Jurkat, Clone E6-1 (cell line): Measurements from ENCODE around the gene DSCAML1.
A peak's percentile ranks its signal among the peaks of the same experiment; 100 is the strongest.
"Not testable (repeated sequence)": the region's sequence is repeated elsewhere in the genome, so short reads cannot be mapped to it uniquely, and the experiment has no call there.

Experiments used
- DNase-seq: peaks from one replicate; pipeline ENCODE4 v3.0.0-alpha.2; 2011; ENCODE audit warnings: low read depth, low spot score
- H3K4me3 ChIP-seq: 2 replicates; pipeline ENCODE4 v1.5.1; 2011; ENCODE audit warnings: mild to moderate bottlenecking, low read length, control low read depth, moderate library complexity

Gene DSCAML1

DNA sequence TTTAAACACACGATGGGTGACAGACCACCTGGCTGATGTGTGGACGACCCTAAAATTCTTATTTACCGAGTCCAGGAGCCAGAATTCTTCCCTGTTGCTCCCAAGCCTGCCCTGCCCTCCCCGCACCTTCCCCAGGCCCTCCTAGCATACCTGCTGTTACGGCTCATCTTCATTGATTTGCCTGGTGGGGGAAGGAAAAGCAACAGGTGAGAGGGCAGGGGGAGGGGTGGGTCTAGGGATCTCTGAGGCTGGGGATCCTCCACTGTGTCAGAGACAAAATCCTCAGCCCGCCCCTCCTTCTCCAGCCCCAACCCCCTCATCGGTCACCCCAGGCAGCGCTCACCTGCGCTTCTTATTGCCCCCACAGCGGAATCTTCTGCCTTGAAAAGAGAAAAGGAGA, 23.5 kb upstream of the DSCAML1 start:
- no peak overlapping the region for H3K4me3 ChIP-seq
- DNase-seq, result no peak

DNA sequence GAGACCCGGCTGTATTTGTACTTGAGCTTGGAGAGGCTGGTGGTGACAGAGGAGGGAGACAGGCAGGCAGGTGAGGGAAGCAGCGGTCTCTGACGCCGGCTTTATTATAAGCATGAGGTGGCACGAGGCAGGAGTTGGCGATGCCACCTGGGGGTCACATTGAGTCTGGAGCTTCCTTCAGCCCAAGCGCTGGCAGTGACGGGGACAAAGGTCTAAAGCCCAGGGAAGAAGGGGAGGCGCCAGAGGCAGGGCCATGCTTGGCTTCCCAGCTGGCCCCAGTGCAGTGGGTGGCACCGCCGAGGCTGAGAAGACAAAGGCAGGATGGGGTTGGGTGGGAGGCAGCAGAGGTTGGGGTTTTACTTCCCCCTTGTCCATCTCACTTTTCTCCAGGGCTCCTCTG, 23.1 kb upstream of the DSCAML1 start:
- no peak overlapping the region for H3K4me3 ChIP-seq
- DNase-seq, result no peak

DNA sequence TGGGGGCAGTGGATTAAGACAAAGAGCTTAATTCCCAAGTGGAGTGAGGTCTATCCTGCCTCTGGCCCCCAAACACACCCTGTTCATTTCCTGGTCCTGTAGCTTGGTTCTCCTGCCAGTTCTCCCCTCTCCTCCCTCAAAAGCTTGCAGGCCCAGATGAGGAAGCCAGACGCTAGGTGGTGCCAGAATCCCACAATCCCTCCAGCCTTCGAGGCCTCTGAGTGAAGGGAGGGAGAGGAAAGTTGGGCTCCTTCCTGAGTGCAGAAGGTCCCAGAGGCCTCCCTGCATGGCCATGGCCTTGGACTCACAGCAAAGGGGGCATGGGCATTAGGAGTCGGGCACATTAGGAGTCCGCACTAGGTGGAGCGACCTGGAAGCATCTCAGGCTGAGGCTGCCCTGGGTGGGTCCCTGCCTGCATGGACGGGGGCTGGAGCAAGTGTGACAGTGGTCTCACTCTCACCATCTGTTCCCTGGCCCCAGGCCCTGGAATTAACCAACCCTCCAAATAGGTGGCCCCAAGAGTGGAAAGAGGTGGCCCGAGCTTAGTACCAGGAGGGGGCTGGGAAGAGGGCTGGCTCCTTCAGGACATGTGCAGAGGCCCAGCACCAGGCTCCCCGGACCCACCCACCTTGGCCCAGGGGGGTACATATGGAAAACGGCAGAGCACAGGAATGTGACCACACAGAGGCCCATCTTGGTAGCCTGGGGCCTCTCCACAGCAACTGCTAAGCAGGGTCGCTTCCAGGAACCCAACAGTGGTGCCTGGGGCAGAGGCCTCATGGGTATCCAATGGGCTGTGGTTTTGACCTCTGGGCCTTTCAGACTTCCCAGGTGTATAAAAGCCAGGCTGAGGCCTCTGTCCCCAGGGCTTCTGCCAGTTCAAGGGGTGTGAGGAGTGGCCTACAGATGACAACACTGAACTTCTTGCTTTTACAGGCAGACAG, 22.4 kb upstream of the DSCAML1 start:
- H3K4me3 ChIP-seq, result no peak overlapping the region
- DNase-seq, result peak; percentile 64

DNA sequence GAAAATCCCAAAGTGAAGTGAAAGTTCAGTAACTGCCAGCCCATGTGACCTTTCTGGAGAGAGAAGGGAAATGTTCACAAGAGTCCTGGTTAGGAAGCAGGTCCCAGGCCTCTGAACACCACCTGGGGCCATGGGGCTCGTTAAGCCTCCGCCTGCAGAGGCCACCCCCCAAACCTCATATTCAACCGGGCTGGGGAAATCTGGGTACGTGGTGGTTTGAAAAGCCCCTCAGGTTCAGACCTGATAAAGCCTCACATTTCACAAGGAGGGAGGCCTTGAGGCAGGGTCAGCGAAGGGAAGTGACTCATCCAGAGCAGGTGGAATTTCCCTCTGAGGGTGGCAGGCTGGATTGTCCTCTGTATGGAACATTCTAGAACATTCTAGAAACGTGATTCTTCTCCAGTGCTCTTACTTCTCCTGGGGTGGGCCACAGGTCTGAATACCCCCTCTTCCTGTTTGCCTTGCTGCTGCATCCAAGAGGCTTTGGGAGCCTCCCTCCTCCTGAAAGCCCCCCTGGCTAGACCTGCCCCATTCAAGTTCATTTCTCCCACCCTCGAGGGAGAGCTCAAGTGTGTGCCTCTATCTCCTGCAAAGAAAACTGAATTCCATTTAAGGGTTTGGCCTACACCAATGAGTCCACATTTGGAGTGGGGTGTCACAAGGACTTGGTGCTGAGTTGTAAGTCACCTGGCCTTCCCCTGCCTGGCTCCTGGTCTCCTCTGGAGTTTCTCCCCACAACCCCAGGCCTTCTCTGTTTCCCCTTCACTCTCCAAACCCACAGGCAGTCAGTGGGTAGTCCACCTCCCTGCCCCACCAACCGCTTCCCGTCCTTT, 21.2 kb upstream of the DSCAML1 start:
- no peak for DNase-seq
- H3K4me3 ChIP-seq, result no peak overlapping the region

DNA sequence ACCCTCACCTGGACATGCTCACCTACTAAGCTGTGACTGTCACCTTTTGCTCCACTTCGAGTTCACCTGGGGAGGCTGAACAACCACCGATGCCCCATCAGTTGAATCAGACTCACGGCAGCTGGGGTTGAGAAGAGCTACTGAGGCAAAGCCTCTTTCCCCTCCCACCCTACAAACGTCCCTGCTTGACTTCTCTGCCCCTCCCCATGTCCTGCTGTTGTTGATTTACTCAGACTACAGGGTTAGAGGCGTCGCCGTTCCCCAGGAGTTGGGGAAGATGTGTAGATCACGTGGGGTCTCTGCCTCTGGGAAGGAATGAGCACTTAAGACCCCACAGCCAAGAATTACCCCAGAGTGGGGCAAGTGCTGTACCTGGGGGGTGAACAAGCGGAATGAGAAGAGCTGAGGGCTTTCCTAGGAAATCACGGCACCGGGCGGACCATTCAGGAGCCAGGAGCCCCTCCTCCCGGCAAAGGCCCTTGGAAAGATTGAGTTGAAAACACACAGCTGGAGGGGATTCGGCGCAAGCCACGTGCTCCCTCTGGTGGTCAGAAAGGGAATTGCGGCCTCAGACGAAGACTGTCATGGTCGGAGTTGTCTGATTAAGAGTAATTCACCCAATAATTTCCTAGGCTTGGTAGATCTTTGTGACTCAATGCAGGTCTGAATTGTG, 20.5 kb upstream of the DSCAML1 start:
- no peak overlapping the region for H3K4me3 ChIP-seq
- DNase-seq, result peak; percentile 66

DNA sequence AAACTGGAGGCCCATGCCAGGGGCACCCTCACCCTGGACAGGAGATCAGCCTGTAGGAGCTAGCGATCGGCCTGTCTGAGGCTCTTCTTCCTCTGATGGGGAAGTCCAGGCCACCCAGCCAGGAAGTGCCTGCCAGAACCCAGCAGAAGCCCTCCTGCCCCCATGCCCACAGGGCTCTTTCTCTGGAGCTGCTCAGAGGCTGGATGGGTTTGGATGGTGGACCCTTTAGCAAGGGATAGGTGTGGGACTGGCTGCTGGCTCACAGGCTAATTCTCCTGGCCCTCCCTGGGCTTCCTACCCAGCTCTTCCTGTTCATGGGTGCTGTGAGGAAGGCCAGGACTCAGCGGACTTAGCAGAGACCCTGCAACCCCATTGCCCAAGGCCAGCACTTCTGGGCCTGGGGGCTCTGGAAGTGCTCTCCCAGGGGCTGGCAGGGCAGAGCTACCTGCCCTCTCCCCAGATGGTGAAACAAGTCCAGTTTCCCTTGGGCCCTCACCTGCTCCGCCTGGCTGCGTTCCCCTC, 19.9 kb upstream of the DSCAML1 start:
- DNase-seq, result no peak

DNA sequence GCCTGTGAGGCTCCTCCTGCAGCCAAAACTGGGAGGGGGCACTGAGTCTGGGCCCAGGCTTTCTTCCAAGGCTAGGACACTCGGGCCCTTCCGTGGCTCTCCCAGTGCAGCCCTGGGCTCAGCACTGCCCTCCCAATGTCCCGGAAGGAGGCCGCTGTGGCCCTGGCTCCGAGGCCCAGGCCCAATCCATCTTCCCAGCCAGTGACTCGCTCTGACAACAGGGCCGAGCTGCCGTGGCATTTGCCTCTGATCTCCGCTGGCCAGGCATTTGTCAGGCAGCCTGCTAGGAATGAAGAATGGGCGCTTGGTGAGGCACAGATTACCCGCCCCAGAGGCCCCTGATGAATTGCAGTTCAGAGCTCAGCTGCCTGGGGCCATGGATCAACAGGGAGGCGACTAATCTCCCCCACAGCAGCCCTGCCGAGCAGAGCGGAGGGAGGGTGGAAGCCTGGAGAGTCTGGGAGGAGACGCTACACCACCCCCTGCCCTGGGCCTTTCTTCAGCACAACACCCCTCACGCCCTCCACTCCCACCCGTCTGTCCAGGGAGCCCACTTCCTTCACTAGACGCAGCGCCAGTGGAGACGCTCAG, 19.2 kb upstream of the DSCAML1 start:
- DNase-seq, result no peak
- no peak overlapping the region for H3K4me3 ChIP-seq

More for the DNA sequence above, 19.9 kb upstream of the DSCAML1 start:
- no peak overlapping the region for H3K4me3 ChIP-seq

DNA sequence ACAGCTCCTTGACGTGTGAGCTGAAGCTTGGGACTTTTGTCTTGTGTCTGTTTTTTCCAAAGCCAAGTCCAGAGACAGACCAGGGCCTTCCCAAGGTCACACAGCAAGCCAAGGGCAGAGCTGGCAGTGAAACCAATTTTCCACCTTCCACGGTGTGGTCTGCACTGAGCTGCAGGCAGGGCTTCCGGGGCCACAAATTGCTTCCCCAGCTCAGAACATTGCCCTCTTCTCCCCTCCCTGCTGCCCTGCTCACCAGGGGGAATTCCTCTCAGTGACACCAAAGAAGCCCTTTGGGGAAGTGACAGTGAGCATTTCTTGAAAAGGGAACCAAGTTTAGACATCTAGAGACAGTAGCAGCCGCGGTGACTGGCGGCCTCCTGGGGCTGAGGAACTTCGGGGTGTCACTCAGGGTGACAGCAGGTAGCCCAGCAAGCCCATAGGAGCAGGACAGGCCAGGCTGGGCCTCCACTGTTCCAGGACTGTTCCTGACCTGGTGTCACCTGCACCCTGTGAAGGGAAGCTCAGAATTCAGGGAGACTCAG, 18.3 kb upstream of the DSCAML1 start:
- no peak for DNase-seq
- peak overlapping the region; percentile 11 for H3K4me3 ChIP-seq

DNA sequence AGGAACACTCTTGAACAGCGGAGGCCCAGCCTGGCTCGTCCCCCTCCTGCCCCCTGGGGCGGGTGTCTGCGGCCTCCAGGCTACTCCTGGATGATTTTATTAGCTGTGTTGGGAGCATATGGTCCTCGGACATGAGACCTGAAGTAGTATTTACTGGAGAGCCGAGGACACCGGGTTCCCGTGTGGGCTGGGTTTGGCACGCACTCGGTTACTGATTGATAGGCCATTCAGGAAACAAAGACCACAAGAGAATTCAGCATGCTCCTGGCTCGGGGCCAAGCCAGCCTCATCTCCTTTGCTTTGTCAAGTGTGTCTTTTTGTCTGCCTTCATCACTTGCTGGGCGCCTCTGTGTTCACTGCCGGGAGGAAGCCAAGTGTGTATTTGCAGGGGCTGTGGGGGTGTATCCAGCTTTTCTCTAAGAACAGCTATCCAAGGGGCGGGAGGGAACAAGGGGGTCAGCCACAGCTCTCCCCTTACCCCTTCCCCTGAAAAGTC, 17.8 kb upstream of the DSCAML1 start:
- peak; percentile 89 for DNase-seq
- H3K4me3 ChIP-seq, result peak overlapping the region; percentile 11

DNA sequence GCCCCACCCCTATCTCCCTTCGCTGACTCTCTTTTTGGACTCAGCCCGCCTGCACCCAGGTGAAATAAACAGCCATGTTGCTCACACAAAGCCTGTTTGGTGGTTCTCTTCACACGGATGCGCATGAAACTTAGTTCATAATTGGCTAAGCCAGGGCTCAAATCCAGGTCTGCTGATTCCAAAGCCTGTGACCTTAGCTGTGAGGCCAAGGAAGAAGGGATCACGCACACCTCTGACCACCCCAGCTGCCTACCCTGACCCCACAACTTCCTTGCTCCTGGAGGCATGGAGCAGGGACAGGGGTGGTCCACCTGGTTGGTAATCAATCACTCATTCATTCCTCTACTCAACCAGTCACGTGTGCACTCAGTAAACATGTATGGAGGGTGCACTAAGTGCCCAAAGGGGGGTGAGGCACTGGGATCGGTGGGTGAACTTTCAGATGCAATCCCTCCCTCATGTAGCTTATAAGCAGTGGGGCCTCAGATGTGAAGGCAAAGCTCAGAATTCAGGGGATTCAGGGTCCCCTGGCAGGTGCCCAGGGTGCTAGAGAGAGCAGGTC, 17.3 kb upstream of the DSCAML1 start:
- no peak for DNase-seq
- H3K4me3 ChIP-seq, result no peak overlapping the region

DNA sequence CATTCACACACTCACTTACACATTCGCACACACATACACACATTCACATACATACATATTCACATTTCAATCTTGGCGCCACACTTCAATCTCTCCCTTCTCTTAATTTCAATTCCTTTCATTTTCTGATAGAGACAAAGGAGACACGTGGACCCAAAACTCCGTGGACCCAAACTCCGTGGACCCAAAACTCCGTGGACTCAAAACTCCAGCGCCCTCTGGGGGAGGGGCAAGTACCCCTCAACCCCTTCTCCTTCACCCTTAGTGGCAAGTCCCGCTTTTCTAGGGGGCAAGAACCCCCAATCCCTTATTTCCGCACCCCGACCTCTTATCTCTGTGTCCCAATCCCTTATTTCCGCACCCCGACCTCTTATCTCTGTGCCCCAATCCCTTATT, 13.0 kb upstream of the DSCAML1 start:
- DNase-seq, H3K4me3 ChIP-seq: not testable (repeated sequence)

DNA sequence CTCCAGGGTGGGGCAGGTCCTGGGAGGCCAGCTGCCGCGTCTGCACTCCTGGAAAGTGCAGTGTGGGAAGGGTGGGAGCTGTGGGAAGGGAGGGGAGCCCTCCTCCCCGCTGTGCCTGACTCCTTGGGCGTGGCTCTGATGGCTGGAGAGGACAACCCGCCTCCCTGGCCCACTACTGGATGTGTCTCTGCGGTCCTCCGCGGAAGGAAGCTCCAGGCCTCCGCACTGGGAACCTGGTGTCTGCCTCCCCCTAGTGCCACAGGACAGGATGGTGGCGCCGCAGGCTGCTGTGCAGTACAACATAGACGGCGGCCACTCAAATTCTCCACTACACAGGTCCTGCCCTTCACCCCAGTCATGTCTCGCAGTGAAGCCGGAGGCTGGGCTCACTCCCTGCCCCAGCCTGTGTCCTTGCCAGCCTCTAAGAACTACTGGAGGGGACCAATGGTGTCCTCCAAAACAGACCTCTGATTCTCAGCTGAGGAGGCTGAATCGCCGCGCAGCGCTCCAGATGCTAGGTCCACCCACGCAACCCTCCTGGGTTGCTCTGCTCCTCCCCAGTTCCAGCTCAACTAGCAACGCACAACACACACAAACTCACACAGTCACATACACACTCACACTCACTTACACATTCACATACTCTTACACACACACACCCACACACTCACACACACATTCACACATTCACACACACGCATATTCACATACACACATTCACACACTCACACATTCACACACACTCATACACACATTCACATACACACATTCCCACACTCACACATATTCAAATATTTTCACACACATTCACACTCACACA, 12.4 kb upstream of the DSCAML1 start:
- no peak for DNase-seq
- no peak overlapping the region for H3K4me3 ChIP-seq

DNA sequence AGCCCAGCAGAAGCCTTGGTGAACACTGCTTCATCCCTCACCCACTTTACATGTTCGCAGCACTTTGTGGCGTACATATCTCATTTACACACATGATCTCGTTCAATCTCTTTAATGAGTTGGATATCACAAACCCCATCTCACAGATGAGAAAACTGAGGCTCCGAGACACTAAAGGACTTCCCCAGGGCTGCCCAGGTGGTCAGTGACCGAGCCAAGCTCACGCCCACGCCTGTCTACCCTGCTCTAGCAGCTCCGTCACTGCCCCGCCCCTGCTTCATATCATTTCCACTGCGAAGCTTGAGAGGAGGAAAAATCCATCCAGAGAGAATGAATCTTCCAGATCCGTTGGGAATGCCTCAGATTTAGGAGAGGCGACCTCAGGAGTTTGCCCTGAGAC, 11.8 kb upstream of the DSCAML1 start:
- DNase-seq, result no peak
- no peak overlapping the region for H3K4me3 ChIP-seq

DNA sequence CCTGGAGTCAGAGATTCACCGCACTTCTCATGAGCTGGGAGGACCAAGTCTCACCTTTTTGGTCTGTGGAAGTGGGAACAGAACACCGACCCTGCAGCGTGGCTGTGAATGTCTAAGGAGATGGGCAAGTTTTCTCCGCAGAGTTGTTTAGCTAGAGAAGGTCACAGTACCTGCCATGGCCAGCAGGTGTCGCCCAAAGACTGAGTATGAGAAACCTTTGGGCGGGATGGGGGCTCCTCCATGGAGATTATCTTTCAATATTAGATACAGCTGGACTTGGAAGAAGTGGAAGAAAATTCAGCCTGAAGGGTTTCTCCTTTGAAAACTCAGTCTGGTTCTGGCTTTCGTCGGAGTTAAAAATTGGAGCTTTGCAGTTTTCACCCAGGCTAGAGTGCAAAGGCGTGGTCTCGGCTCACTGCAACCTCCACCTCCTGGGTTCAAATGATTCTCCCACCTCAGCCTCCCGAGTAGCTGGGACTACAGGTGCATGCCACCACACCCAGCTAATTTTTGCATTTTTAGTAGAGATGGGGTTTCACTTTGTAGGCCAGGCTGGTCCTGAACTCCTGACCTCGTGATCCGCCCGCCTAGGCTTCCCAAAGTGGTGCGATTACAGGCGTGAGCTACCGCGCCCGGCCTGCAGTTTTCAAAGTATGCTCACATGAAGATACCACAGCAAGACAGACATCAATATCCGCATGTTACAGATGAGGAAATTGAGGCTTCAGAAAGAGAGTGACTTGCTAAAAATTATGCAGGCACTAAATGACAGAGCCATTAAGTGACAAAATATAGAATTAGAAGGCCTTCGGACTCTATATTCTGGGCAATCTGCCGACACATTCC, 10.7 kb upstream of the DSCAML1 start:
- no peak overlapping the region for H3K4me3 ChIP-seq
- DNase-seq, result no peak

DNA sequence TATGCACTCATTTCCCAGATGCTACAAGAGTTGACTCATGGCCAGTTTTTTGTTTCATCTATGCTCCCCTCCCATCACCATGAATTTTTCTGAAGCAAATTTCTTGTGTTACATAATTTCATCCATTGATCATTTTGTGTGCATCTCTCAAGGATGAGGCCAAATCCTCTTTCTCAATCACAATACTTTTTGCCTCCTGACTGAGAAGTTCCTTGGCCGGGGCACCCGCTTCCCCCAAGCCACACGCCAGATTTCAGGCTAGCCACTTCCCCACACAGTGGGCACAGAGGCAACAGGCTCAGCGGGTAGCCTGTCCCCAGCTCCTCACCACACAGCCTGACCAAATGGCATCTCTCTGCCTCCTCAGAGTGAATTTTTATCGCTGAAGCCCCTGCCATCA, 9.8 kb upstream of the DSCAML1 start:
- no peak overlapping the region for H3K4me3 ChIP-seq
- DNase-seq, result no peak

DNA sequence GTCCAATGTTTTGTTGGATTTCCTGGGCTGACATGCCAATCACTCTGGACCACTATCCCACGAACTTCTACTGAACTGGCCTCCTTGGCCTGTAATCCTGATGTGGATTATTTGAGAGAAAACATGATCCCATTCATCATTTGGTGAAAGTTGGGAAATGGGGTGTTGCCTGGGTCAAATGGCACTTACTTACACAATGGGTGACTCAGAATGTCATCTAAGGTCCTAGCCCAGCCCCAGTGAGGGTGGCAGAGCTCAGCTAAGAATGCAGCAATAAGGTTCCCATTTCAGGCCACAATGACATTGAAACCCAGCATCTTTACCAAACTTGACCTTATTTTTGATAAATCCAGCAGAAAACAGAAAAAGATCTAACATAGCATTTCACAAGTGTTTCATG, 8.0 kb upstream of the DSCAML1 start:
- no peak overlapping the region for H3K4me3 ChIP-seq
- DNase-seq, result no peak

DNA sequence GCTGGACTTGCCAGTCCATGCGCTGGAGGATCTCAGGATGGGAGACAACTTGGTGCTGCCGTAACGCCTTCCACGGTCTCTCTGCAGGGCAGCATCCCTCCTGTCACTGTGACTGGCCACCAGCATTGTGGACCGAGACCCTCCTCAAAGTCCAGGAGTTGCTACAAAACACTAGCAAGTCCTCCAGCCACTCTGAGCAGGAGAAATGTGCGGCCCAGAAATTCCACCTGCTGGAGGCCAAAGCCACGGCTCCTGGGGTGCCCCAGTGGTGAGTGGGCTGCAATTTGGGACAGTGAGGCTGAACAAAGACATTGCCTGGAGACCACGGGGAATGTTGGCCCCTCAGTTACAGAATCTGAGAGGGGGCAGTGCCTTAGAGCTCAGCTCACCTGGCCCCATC, 6.9 kb upstream of the DSCAML1 start:
- no peak overlapping the region for H3K4me3 ChIP-seq
- no peak for DNase-seq
